SU-DHL-6 (cell line): ENCODE measurements around the gene SIGLEC1.

Source experiments
- CTCF ChIP-seq: fragments of 200-600 bp; sonication (generic); IDR thresholded peaks from one replicate; pipeline ENCODE4 v1.5.1; 2017; ENCODE audit warnings: antibody characterized with exemption, mild to moderate bottlenecking, low read length, moderate library complexity; ENCODE audit not compliant: insufficient read depth, poor library complexity, severe bottlenecking
- EZH2phosphoT487 ChIP-seq: fragments of 200-600 bp; sonication (generic), shearing (Covaris generic); conservative IDR thresholded peaks from 2 replicates; pipeline ENCODE4 v1.6.1; 2018; ENCODE audit warnings: mild to moderate bottlenecking, antibody characterized with exemption, low read length, moderate library complexity, mixed read lengths

- TF ChIP-seq CTCF (no peak), EZH2phosphoT487 (no peak)
Observed at GRCh38 chr20:3743251-3743650, 30.9 kb upstream of the SIGLEC1 start.
